GM19043 (cell line): Measurements from ENCODE around the gene ARHGEF9.
"Not testable (repeated sequence)": the region's sequence is repeated elsewhere in the genome, so short reads cannot be mapped to it uniquely, and the experiment has no call there.

Experiments
- ATAC-seq: cut with Tn5 transposase; IDR thresholded peaks from one replicate; pipeline ENCODE4 v1.9.1; 2021; ENCODE audit warnings: low read depth; ENCODE audit not compliant: unreplicated experiment

The ARHGEF9 gene

DNA sequence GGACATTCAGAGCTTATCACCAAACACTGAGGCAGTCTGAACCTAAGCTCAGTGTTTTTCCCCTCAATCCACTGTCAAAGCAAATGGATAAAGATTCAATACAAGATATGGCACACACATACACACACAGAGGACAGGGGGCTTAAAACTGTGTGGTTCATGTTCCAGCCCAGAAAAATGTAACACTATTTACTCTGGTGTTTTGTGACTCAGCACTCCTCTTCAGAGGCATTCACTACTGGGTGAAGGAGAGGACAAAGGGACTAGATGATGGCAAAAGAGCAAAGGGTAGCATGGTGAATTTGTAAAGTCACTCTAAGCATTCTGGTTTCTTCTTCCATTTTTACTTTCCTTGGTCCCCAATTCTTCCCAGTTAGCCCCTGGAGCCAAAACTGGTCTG lies 120.3 kb downstream of the ARHGEF9 start:
- no peak for ATAC-seq

DNA sequence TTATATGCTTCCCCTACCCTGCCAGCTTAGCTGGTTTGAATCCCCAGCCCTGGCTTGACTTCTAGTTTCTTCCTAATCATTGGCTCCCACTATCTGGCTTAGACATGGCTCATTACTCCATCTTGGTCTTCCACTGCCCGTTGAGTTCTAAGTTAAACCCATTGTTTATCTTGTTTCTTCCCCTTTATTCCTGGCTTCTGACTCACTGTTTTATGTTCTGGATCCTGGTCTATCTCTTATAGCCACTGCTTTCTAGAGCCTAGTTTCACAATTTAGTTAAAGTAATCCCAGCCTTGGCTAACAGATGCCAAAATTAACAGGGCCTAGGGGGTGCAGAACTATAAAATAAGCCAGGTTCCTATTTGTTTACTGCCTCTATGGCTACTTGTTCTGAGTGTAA lies 120.9 kb downstream of the ARHGEF9 start:
- ATAC-seq: no peak

DNA sequence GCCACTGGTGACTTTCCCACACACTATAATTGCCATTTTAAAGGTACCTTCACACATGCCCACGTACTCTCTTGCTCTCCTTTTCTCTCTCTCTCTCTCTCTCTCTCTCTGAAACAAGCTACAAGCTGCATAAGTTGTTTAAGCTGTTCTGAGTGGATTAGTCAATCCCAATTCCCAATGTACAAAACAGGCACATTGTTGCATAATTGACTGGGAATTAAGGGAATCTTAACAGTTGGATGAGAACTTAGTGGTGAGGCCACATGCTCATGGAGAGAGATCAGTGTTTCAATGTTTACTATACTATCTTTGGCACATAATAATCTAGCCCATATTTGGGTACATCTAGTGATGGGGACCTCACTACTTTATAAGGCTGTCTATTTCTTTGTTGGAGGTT lies 123.3 kb downstream of the ARHGEF9 start:
- ATAC-seq: no peak

- ATAC-seq: no peak
Observed at GRCh38 chrX:63658920-63659319, 126.1 kb downstream of the ARHGEF9 start.

DNA sequence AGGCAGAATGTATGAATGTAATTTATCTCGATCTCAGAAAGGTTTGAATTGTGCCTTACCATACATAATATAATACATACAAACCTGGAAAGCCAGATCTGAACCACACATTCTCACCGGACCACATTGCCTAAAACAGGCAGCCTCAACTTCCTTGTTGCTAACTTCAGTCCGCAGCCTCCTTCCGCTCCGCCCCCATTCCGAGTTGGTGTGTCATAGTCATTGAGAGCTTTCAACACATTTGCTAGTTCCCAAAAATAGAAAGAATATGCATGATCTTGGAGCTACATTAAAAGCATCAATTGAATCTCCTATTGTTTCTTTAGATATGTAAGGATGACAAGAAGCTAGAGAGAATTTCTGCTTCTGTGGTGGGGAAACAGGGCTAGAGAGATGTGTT lies 127.2 kb downstream of the ARHGEF9 start:
- ATAC-seq: no peak

DNA sequence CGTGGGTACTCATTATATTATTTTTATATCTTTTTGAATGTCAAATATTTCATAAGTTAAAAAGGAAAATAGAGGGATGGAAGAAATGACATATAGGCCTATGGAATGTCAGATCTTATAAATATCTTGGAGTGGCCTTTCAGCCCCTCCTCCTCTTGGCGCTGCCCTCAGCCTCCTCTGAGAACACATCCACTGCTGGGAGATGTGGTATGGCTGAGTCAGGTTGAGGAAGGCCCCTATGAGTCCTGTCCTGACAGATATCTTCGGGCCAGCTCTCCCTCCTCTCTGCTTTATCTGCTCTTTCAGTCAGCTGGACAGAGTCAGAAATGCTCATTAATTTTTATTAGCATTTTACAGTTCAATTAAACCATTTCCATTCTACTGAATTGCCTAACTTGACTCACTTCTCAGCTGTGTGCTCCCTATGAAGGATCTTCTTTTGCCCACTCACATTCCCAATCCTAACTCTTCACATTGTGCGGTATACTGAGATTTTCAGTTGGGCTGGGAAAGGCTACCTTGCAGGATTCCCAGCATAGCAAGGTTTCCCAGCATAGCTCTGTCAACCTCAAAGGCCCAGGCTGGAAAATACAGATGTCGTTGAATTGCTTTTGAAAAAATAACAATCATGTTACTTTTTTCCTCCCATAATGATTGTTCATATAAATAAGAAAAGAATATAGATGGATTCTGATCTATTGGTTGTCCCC lies 128.0 kb downstream of the ARHGEF9 start:
- no peak for ATAC-seq

GRCh38 chrX:63652086-63652765 lies 132.8 kb downstream of the ARHGEF9 start:
- no peak for ATAC-seq

GRCh38 chrX:63645748-63646147 lies 139.3 kb downstream of the ARHGEF9 start:
- not testable (repeated sequence) for ATAC-seq

GRCh38 chrX:63635750-63636149 lies 149.3 kb downstream of the ARHGEF9 start:
- ATAC-seq: no peak

- ATAC-seq: no peak
Observed at GRCh38 chrX:63613531-63614028, 171.4 kb downstream of the ARHGEF9 start.

DNA sequence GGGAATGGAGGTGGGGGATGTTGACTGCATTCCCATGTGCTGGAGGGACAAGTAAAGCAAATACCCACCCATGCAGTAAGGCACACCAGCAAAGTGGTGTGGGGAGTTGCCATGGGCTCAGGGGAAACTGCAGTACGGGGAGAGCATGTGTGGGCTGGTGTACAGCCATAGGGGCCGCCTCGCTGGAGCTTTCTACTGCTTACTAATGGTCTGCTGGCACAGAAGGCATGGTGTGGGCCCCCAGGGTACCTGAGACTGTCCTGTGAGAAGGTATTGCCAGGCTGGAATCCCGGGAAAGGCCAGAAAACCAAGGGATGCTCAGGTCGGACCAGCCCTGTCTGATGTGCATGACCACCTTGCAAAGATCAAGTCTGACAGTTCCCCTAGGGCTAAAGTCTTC lies 199.1 kb downstream of the ARHGEF9 start:
- no peak for ATAC-seq
